Esophagus squamous epithelium (tissue), 5 donors: ENCODE data around the gene S100A10. TPM values are rescaled to one million over a fixed set of nuclear protein-coding genes. Genes with fewer than 3 reads are reported as not detected.

ENCODE experiments used
- DNase-seq: peaks from one replicate; lab custom pipeline; 2025; lab: John Stamatoyannopoulos, UW
- H3K27ac ChIP-seq, 4 donors: fragments of 200-600 bp; sonication (generic); one replicate each; pipeline ENCODE4 v1.5.1; 2016 to 2019; ENCODE audit warnings: mild to moderate bottlenecking in 1 of 4
- H3K27me3 ChIP-seq, 4 donors: fragments of 200-600 bp; sonication (generic); 1 replicate in 3 of 4; 2 replicates in 1 of 4; pipeline versions ENCODE4 v1.5.1 to v1.6.0; 2017 to 2021; ENCODE audit warnings: antibody characterized with exemption in 1 of 4
- H3K36me3 ChIP-seq, 3 donors: fragments of 200-600 bp; sonication (generic); one replicate each; pipeline ENCODE4 v1.5.1; 2016 to 2019
- H3K4me1 ChIP-seq, 3 donors: fragments of 200-600 bp; sonication (generic); one replicate each; pipeline ENCODE4 v1.5.1; 2017 to 2019
- H3K4me3 ChIP-seq, 4 donors: fragments of 200-600 bp; sonication (generic); 1 replicate in 3 of 4; 2 replicates in 1 of 4; pipeline ENCODE4 v1.5.1; 2016 to 2019; ENCODE audit warnings: mild to moderate bottlenecking in 2 of 4, moderate library complexity in 1 of 4
- H3K9me3 ChIP-seq, 3 donors: fragments of 200-600 bp; sonication (generic); one replicate each; pipeline ENCODE4 v1.5.1; 2016 to 2019
- POLR2A ChIP-seq, 4 donors: fragments of 450-650 bp; IDR thresholded peaks; one replicate each; pipeline ENCODE4 v1.6.1; 2017; ENCODE audit warnings: antibody characterized with exemption in 4 of 4, mild to moderate bottlenecking in 4 of 4, moderate library complexity in 3 of 4
- WGBS, 2 donors: methylation state at CpG; one replicate each; pipeline ENCODE4 v1.1.5; 2018; 5-methylcytosine and 5-hydroxymethylcytosine counted together
- intact Hi-C: fragments of 100-400 bp; cut with DNase I; formaldehyde crosslinking; loops from one replicate; pipeline ENCODE4 v1.15.0; 2022
- total RNA-seq, 4 donors: library from RNA; depleted of rRNA; stranded (reverse); fragments of >200 nt; gene quantifications; one replicate each; pipeline ENCODE4 v1.1.0, GENCODE V29; 2016
- TF ChIP-seq, protein P1 (sequence below), 6 experiments: fragments of 450-650 bp in 4 of 6; fragments of 200-600 bp in 2 of 6; sonication (generic) in 2 of 6; IDR thresholded peaks; one replicate each; pipeline ENCODE4 v1.5.1; 2016 to 2019; ENCODE audit warnings: antibody characterized with exemption in 6 of 6, mild to moderate bottlenecking in 4 of 6, moderate library complexity in 4 of 6
- donor health status: DM: yes; HTN: yes; CAD: no.

Gene S100A10
- total RNA-seq, 4 donors from 2014 or later: 301 to 611 (median 447) TPM

DNA sequence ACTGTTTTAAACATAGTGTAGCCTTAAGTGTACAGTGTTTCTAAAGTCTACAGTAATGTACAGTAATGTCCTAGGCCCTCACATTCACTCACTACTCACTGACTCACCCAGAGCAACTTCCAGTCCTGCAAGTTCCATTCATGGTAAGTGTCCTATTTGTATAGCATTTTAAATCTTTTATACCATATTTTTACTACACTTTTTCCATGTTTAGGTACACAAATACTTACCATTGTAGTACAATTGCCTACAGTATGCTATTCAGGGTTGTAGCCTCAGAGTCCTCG is 3.6 kb upstream of the S100A10 start:
- H3K4me3 ChIP-seq: no peak overlapping the region
- TF ChIP-seq, protein P1, sequence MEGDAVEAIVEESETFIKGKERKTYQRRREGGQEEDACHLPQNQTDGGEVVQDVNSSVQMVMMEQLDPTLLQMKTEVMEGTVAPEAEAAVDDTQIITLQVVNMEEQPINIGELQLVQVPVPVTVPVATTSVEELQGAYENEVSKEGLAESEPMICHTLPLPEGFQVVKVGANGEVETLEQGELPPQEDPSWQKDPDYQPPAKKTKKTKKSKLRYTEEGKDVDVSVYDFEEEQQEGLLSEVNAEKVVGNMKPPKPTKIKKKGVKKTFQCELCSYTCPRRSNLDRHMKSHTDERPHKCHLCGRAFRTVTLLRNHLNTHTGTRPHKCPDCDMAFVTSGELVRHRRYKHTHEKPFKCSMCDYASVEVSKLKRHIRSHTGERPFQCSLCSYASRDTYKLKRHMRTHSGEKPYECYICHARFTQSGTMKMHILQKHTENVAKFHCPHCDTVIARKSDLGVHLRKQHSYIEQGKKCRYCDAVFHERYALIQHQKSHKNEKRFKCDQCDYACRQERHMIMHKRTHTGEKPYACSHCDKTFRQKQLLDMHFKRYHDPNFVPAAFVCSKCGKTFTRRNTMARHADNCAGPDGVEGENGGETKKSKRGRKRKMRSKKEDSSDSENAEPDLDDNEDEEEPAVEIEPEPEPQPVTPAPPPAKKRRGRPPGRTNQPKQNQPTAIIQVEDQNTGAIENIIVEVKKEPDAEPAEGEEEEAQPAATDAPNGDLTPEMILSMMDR (IDR thresholded peaks at IDR 0.05): no peak
- TF ChIP-seq POLR2A (IDR thresholded peaks at IDR 0.05): no peak
- peaks cover 28 to 89% (median 38%) of the 10 kb centered on the region in 3 donors for H3K4me1 ChIP-seq
- H3K9me3 ChIP-seq: no peaks in the 10 kb centered on the region
- intact Hi-C loops: loop anchor here (5.0 kb wide), 1 partner anchor 60 kb away; no protein-coding TSS in a partner anchor
- no peak for DNase-seq
- H3K36me3 ChIP-seq: no peaks in the 10 kb centered on the region
- H3K27me3 ChIP-seq: no peaks in the 10 kb centered on the region
- WGBS, 2 donors: 81 to 82% methylated on average over 1 of the region's 1 CpG
- peak overlapping the region; percentile 44 to 82 (median 64) for H3K27ac ChIP-seq

DNA sequence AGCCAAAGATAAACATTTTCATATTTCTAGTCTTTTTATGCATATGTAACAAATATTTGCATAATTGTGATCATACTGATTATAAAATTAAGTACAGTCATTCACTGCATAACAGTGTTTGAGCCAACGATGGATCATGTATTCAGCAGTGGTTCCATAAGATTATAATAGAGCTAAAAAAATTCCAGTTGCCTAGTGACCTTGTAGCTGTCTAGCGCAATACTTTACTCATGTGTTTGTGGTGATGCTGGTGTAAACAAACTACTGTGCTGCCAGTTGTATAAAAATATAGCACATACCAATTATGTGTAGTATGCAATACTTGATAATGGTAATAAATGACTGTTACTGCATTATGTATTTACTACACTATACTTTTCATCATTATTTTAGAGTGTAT is 2.1 kb upstream of the S100A10 start:
- 57 to 63% methylated on average over 2 of the region's 2 CpGs for WGBS, 2 donors
- no peak for DNase-seq
- Histone ChIP-seq H3K27me3 (no peaks in the 10 kb centered on the region), H3K9me3 (no peaks in the 10 kb centered on the region), H3K27ac (peak overlapping the region in 3 of 4 donors; percentile 82 to 99 (median 98)), H3K36me3 (no peaks in the 10 kb centered on the region), H3K4me3 (no peak overlapping the region), H3K4me1 (peaks cover 21 to 89% (median 35%) of the 10 kb centered on the region in 3 donors)
- TF ChIP-seq, protein P1 (IDR thresholded peaks at IDR 0.05): no peak
- no peak for TF ChIP-seq POLR2A (IDR thresholded peaks at IDR 0.05)
- intact Hi-C loops: loop anchor here (5.0 kb wide), 1 partner anchor 58 kb away; no protein-coding TSS in a partner anchor

DNA sequence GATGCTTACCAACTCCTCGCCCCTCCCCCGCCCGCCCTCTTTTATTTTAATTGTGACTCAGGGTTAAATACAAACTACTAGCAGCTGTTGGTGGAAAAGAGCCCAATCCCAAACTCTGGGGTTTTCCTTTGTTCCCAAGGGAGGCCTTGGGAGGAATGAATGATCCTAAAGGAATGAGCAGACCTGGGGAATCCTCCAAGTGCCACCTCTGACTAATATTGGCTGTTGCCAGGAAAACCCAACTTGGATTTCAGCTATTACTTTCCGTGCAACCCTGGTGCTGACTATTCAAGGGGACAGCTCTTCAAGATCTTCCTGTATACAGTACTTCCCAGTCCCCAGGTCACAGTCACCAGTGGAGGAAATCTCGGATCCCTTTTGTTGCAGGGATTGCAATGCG is 1.3 kb upstream of the S100A10 start:
- DNase-seq: no peak
- 27 to 36% methylated on average over 6 of the region's 6 CpGs for WGBS, 2 donors
- no peaks in the 10 kb centered on the region for H3K9me3 ChIP-seq
- peaks cover 29 to 89% (median 35%) of the 10 kb centered on the region in 3 donors for H3K4me1 ChIP-seq
- peak overlapping the region; percentile 80 to 100 (median 98) for H3K27ac ChIP-seq
- H3K4me3 ChIP-seq: no peak overlapping the region
- no peaks in the 10 kb centered on the region for H3K27me3 ChIP-seq
- H3K36me3 ChIP-seq: peaks cover 0 to 3% (median 0%) of the 10 kb centered on the region in 3 donors
- no peak for TF ChIP-seq POLR2A (IDR thresholded peaks at IDR 0.05)
- TF ChIP-seq, protein P1 (IDR thresholded peaks at IDR 0.05): no peak
- intact Hi-C loops: loop anchor here (5.0 kb wide), 1 partner anchor 58 kb away; no protein-coding TSS in a partner anchor

DNA sequence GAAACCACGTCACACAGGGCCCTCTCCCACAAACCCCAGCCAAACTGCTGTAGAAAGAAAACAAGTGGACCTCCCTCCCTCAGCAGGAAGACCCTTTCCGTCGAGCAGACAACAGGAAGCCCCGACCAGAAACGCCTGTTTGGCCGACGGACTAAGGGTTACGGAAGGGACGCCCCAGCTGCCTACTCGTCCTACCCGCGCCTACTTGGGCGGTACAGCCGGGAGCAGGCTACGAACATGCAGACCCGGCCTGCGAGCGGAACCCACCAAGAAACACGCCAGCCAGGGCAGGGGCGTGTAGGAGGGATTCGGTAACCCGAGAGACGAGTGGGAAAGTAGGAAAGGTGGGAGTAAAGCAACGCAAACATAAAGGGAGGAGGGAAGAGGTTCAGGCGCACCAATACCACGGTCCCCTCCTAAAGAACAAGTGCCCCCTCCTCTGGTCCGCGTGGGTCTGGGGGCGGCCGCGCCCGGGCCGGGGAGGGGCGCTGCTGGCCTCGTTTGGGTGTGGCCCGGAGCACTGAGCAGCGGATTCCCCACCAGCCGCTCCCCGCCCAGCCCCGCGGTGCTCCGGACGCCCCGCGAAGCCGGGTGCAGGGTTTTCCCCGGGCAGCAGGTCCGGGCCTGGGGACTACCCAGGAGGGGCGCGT is 450 bp downstream of the S100A10 start:
- TF ChIP-seq, protein P1 (IDR thresholded peaks at IDR 0.05): no peak
- no peak for TF ChIP-seq POLR2A (IDR thresholded peaks at IDR 0.05)
- intact Hi-C loops: no loop called here
- no peak for DNase-seq
- Histone ChIP-seq H3K9me3 (no peaks in the 10 kb centered on the region), H3K36me3 (peaks cover 0 to 3% (median 0%) of the 10 kb centered on the region in 3 donors), H3K27ac (peak overlapping the region; percentile 97 to 100 (median 98)), H3K27me3 (no peaks in the 10 kb centered on the region), H3K4me3 (peak overlapping the region; percentile 82 to 99 (median 90)), H3K4me1 (peaks cover 45 to 89% (median 50%) of the 10 kb centered on the region in 3 donors)
- 0 to 1% methylated on average over 4 to 24 of the region's 50 CpGs for WGBS, 2 donors

DNA sequence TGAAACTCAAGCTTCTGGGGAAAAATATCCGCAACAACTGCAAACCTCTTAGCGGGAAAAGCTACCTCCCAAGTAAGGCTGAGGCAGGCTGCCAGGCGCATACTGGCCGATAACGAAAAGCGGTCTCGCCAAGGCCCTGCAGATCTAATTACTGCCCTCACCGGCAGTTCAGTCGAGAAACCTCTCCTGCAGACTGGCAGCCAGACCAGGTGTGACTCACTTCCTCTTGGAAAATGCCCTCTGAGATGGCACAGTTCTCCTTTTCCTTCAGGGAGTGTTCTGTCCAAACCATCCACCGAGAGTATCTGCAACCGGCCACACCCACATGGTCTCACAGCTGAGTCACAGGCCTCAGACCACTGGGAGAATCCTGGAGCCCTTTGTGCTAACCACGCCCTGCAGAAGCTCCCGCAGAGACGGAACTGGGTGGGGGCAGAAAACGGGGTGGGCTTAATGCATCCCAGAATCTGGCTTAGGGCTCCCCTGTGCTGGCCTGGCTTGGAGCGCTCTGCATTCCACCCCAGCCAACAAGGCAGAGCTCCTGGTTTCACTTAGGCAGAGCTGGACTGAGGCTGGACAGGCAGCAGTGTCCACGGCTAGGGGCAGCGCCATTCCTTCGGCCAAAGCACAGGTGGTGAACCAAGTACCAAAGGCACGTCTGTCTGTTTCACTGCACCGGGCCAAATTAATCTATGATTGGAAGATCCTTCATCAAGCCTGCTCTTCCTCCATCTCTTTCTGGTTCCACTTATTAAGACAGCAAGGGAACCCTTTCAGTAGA is 1.2 kb downstream of the S100A10 start:
- peak overlapping the region; percentile 82 to 99 (median 90) for H3K4me3 ChIP-seq
- H3K27ac ChIP-seq: peak overlapping the region; percentile 97 to 100 (median 98)
- peak; percentile 36 for DNase-seq
- no peaks in the 10 kb centered on the region for H3K9me3 ChIP-seq
- H3K27me3 ChIP-seq: no peaks in the 10 kb centered on the region
- peaks cover 0 to 4% (median 0%) of the 10 kb centered on the region in 3 donors for H3K36me3 ChIP-seq
- peaks cover 52 to 89% (median 58%) of the 10 kb centered on the region in 3 donors for H3K4me1 ChIP-seq
- TF ChIP-seq, protein P1 (IDR thresholded peaks at IDR 0.05): no peak
- peak in 2 of 4 donors; percentile 39 to 64 for TF ChIP-seq POLR2A (IDR thresholded peaks at IDR 0.05)
- intact Hi-C loops: no loop called here
- WGBS, 2 donors: 9 to 21% methylated on average over 12 to 14 of the region's 21 CpGs
